ENCODE data around the gene FAM234A.

DNA sequence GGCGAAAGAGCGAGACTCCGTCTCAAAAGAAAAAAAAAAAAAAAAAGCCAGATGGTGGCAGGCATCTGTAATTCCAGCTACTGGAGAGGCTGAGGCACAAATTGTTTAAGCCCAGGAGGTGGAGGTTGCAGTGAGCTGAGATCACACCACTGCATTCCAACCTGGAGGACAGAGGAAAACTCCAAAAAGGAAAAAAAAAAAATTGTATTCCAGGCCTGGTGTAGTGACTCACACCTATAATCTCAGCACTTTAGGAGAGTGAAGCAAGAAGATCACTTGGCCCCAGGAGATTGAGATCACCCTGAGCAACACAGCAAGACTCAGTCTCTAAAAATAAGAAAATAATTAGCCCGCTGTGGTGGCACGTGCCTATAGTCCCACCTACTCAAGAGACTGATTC lies 34.2 kb upstream of the FAM234A start:
- TF ChIP-seq EZH2phosphoT487 (conservative IDR thresholded peaks at IDR 0.05; ENCODE audit: low read length) (no peak), CTCF (IDR thresholded peaks at IDR 0.05; ENCODE audit: insufficient read depth, low read length, poor library complexity, severe bottlenecking) (no peak)
